Measurements from ENCODE around the gene NINJ2. TPM values are rescaled to one million over a fixed set of nuclear protein-coding genes. Genes with fewer than 3 reads are reported as not detected.

Gene NINJ2
- total RNA-seq, 1 donor from 2014 or later = 0.76 TPM

- Mint-ChIP-seq H3K4me3 (ENCODE audit: unreplicated experiment) (peak overlapping the region; percentile 71), H3K27me3 (ENCODE audit: unreplicated experiment) (peaks cover 5% of the 10 kb centered on the region), H3K27ac (ENCODE audit: unreplicated experiment) (no peak overlapping the region), H3K4me1 (ENCODE audit: low read depth, unreplicated experiment) (peaks cover 24% of the 10 kb centered on the region), H3K9me3 (ENCODE audit: unreplicated experiment) (peaks cover 4% of the 10 kb centered on the region), H3K36me3 (ENCODE audit: unreplicated experiment) (no peaks in the 10 kb centered on the region)
- DNase-seq = no peak
- TF ChIP-seq CTCF (IDR thresholded peaks at IDR 0.05; ENCODE audit: partially characterized antibody, unreplicated experiment) = no peak
These were observed 92.1 kb downstream of the NINJ2 start for GRCh38 chr12:570921-571794.

DNA sequence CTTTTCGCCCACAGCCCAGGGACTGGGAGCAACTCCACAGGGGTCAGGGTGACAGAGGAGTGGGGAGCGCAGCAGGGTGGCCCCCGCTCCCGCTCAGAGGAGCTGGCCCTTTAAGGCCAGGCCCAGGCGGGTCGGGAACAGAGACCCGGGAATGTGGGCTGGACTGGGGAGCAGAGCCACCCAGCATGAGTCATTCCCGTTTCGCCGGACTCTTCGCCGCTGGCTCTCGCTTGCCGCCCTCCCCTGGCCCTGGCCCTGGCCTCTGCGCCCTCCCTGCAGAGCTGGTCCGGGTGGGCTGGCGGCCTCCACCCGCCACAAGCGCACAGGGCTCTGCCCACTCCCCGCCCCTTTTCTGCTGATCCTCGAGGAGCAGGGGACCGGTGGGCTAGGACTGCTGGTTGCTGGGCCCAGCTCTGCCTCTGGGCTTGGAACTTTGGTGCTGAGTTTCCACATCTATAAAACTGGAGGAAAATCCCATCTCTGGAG lies 92.8 kb downstream of the NINJ2 start:
- peak; percentile 58 for DNase-seq
- Mint-ChIP-seq H3K9me3 (ENCODE audit: unreplicated experiment) (peaks cover 4% of the 10 kb centered on the region), H3K36me3 (ENCODE audit: unreplicated experiment) (no peaks in the 10 kb centered on the region), H3K27ac (ENCODE audit: unreplicated experiment) (no peak overlapping the region), H3K4me1 (ENCODE audit: low read depth, unreplicated experiment) (peaks cover 25% of the 10 kb centered on the region), H3K27me3 (ENCODE audit: unreplicated experiment) (peaks cover 5% of the 10 kb centered on the region), H3K4me3 (ENCODE audit: unreplicated experiment) (peak overlapping the region; percentile 71)
- TF ChIP-seq CTCF (IDR thresholded peaks at IDR 0.05; ENCODE audit: partially characterized antibody, unreplicated experiment) = no peak

DNA sequence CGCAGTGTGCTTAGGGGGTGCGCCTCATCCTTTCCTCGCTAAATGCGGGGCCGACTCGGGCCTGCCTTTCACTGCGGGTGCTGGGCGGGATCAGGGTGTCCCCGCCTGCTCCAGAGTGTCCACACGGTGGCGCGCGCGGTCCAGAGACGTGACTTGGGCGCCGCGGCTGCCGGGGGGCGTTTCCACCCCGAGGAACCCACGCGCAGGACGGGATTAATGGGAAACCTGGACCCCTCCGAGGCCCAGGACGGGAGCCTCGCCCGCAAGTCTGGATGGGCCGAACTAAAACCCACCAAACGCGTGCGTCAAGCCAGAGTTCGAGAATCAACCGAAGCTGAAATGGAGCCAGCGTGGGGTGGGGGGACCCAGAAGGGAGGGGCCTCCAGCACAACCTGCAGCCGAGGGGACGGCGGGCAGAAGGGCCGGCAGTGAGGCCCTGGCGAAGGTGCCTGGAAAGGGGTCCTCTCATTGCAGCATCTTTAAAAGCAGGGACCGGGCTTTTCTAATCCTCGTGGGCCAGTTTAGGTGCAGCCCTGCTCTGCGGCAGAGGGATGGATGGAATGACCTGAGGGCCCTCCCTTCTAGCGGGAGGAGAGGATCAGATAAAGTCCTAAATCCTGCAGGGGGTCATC lies 93.3 kb downstream of the NINJ2 start:
- Mint-ChIP-seq H3K4me1 (ENCODE audit: low read depth, unreplicated experiment) (peaks cover 22% of the 10 kb centered on the region), H3K4me3 (ENCODE audit: unreplicated experiment) (peak overlapping the region; percentile 72), H3K9me3 (ENCODE audit: unreplicated experiment) (peaks cover 2% of the 10 kb centered on the region), H3K27ac (ENCODE audit: unreplicated experiment) (no peak overlapping the region), H3K27me3 (ENCODE audit: unreplicated experiment) (peaks cover 5% of the 10 kb centered on the region), H3K36me3 (ENCODE audit: unreplicated experiment) (peaks cover 3% of the 10 kb centered on the region)
- TF ChIP-seq CTCF (IDR thresholded peaks at IDR 0.05; ENCODE audit: partially characterized antibody, unreplicated experiment) = peak; percentile 85
- peak; percentile 93 for DNase-seq

DNA sequence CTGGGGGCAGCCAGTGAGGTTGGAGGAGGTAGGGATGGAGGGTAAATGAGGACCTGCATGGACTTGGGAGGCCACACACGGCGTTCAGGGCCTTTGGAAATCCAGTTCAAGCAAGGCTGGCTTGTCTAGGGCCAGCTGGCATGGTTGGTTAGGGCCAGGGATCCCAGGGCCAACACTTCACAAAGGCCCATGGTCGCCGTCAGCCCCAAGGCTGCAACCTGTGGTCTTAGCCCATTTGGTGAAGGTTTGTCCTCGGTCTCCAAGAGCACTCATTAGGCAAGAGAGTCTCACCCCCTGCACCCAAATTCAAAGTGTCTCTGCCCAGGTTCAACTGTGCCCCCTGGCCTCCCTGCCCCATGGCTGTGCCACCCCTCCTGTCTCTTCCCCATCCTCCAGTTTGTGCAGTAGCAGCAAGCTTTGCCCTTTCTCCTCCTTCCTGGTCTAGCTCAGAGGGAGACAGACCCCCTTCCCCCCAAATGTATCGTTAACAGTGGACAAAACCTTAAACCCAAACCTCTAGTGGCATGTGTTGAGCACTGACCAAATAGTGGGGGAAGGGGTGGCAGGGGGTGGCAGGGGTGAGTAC lies 94.1 kb downstream of the NINJ2 start:
- H3K9me3 Mint-ChIP-seq (ENCODE audit: unreplicated experiment) = peaks cover 5% of the 10 kb centered on the region
- no peak for TF ChIP-seq CTCF (IDR thresholded peaks at IDR 0.05; ENCODE audit: partially characterized antibody, unreplicated experiment)
- no peak overlapping the region for H3K4me3 Mint-ChIP-seq (ENCODE audit: unreplicated experiment)

More for the DNA sequence above, 94.1 kb downstream of the NINJ2 start:
- Mint-ChIP-seq H3K36me3 (ENCODE audit: unreplicated experiment) (peaks cover 3% of the 10 kb centered on the region), H3K27ac (ENCODE audit: unreplicated experiment) (no peak overlapping the region), H3K4me1 (ENCODE audit: low read depth, unreplicated experiment) (peaks cover 19% of the 10 kb centered on the region), H3K27me3 (ENCODE audit: unreplicated experiment) (peaks cover 5% of the 10 kb centered on the region)
- peak; percentile 6 for DNase-seq
